Measurements from ENCODE around the gene SYNJ2. TPM values are rescaled to one million over a fixed set of nuclear protein-coding genes. Genes with fewer than 3 reads are reported as not detected.

SYNJ2 gene
- total RNA-seq, 1 experiment from 2014 or later = 70.0 TPM

DNA sequence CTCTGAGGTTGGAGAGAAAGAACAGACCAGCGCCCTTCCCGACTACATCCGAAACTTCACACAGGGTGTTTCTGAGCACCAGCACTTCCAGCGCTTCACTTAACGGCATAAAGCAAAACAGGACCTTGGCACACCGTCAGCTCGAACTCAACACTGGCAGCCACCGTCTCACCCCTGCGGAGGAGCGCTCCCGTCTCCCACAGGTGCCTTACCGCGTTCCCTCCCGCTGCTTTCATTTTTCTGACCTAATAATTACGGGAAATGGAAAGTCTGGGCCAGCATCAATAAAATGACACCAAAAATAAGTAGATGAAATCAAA, 37.7 kb upstream of the SYNJ2 start:
- intact Hi-C loops (cut with micrococcal nuclease; ENCODE audit: unreplicated experiment) = no loop called here
- Histone ChIP-seq H3K9me3 (ENCODE audit: control insufficient read depth, insufficient read depth, low read depth, low read length) (no peaks in the 10 kb centered on the region), H3K27ac (ENCODE audit: low read length) (no peak overlapping the region), H3K4me3 (ENCODE audit: low read depth in 2 of 2, low read length in 2 of 2) (no peak overlapping the region), H3K4me1 (ENCODE audit: control insufficient read depth, insufficient read depth, low read length) (no peaks in the 10 kb centered on the region), H3K27me3 (ENCODE audit: control insufficient read depth, insufficient read depth, low read length) (no peaks in the 10 kb centered on the region), H3K36me3 (ENCODE audit: control insufficient read depth, insufficient read depth, low read length) (peaks cover 19% of the 10 kb centered on the region)
- no peak for DNase-seq (ENCODE audit: low read depth, low spot score)
- ChIA-PET CTCF (no interaction called here), POLR2A (no interaction called here)
- TF ChIP-seq TCF7L2 (IDR thresholded peaks at IDR 0.05; ENCODE audit: low read depth, low read length) = no peak
- TF ChIP-seq POLR2AphosphoS5 (IDR thresholded peaks at IDR 0.05; ENCODE audit: low read depth, low read length) = no peak
- TF ChIP-seq, protein P1, sequence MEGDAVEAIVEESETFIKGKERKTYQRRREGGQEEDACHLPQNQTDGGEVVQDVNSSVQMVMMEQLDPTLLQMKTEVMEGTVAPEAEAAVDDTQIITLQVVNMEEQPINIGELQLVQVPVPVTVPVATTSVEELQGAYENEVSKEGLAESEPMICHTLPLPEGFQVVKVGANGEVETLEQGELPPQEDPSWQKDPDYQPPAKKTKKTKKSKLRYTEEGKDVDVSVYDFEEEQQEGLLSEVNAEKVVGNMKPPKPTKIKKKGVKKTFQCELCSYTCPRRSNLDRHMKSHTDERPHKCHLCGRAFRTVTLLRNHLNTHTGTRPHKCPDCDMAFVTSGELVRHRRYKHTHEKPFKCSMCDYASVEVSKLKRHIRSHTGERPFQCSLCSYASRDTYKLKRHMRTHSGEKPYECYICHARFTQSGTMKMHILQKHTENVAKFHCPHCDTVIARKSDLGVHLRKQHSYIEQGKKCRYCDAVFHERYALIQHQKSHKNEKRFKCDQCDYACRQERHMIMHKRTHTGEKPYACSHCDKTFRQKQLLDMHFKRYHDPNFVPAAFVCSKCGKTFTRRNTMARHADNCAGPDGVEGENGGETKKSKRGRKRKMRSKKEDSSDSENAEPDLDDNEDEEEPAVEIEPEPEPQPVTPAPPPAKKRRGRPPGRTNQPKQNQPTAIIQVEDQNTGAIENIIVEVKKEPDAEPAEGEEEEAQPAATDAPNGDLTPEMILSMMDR (IDR thresholded peaks at IDR 0.05) = no peak
- no peak for TF ChIP-seq SIN3A (IDR thresholded peaks at IDR 0.05; ENCODE audit: borderline replicate concordance, insufficient read depth, low read depth, low read length)
- TF ChIP-seq, protein P2, sequence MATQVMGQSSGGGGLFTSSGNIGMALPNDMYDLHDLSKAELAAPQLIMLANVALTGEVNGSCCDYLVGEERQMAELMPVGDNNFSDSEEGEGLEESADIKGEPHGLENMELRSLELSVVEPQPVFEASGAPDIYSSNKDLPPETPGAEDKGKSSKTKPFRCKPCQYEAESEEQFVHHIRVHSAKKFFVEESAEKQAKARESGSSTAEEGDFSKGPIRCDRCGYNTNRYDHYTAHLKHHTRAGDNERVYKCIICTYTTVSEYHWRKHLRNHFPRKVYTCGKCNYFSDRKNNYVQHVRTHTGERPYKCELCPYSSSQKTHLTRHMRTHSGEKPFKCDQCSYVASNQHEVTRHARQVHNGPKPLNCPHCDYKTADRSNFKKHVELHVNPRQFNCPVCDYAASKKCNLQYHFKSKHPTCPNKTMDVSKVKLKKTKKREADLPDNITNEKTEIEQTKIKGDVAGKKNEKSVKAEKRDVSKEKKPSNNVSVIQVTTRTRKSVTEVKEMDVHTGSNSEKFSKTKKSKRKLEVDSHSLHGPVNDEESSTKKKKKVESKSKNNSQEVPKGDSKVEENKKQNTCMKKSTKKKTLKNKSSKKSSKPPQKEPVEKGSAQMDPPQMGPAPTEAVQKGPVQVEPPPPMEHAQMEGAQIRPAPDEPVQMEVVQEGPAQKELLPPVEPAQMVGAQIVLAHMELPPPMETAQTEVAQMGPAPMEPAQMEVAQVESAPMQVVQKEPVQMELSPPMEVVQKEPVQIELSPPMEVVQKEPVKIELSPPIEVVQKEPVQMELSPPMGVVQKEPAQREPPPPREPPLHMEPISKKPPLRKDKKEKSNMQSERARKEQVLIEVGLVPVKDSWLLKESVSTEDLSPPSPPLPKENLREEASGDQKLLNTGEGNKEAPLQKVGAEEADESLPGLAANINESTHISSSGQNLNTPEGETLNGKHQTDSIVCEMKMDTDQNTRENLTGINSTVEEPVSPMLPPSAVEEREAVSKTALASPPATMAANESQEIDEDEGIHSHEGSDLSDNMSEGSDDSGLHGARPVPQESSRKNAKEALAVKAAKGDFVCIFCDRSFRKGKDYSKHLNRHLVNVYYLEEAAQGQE (IDR thresholded peaks at IDR 0.05; ENCODE audit: insufficient read depth in 1 of 2, low read depth in 2 of 2, low read length in 1 of 2) = no peak
- no TSS peak for BruUV-seq (replicated peaks)
- ATAC-seq = no peak
- in situ Hi-C loops (cut with HindIII; ENCODE audit: low pct_unique_long_range_greater_than_20kb, low sequenced_read_pairs) = no loop called here

DNA sequence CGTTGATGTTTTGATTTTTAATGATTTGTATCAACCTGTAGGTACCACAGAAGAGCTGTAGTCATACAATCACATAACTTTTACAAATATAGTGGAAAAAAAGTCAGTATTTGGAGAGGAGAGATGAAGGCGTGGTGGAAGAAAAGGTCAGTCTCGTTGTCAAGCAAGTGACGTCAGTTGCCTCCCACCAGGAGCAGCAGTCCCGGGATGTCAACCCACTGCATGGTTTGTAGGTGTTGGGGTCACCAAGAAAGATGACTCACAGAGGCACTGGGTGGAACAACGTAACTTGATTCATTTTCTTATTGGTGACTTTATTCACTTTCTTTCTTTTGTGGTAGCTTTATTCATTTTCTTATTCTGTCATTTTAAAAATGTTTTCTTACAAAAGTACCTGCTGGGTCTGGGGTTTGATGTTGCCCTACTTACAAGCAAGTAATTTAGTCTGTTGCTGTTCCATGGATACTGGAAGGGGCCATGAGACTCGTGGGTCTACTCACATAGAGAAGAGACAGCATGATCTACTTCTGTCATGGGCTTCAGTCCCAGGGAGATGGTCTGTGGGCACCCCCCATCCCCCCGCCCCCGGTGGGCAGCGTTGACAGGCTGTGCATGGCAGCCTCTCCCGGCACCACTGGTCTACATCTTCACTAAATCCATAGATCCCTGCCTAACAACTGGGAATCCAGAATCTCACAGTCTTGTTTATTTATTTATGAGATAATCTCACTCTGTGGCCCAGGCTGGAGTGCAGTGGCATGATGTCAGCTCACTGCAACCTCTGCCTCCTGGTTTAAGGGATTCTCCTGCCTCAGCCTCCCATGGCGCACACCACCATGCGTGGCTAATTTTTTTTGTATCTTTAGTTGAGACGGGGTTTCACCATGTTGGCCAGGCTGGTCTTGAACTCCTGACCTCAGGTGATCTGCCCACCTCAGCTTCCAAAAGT, 36.4 kb upstream of the SYNJ2 start:
- Histone ChIP-seq H3K36me3 (ENCODE audit: control insufficient read depth, insufficient read depth, low read length) (peaks cover 19% of the 10 kb centered on the region), H3K9me3 (ENCODE audit: control insufficient read depth, insufficient read depth, low read depth, low read length) (no peaks in the 10 kb centered on the region), H3K27me3 (ENCODE audit: control insufficient read depth, insufficient read depth, low read length) (no peaks in the 10 kb centered on the region), H3K27ac (ENCODE audit: low read length) (no peak overlapping the region), H3K4me3 (ENCODE audit: low read depth in 2 of 2, low read length in 2 of 2) (no peak overlapping the region), H3K4me1 (ENCODE audit: control insufficient read depth, insufficient read depth, low read length) (no peaks in the 10 kb centered on the region)
- ChIA-PET POLR2A (interaction anchor here (0.7 kb wide), 1 partner anchor 37 kb away, joined by 3 read pairs; the partner anchor contains the start of gene SYNJ2), CTCF (no interaction called here)
- DNase-seq (ENCODE audit: low read depth, low spot score) = no peak
- ATAC-seq = no peak
- BruUV-seq (replicated peaks) = no TSS peak
- intact Hi-C loops (cut with micrococcal nuclease; ENCODE audit: unreplicated experiment) = no loop called here
- in situ Hi-C loops (cut with HindIII; ENCODE audit: low pct_unique_long_range_greater_than_20kb, low sequenced_read_pairs) = no loop called here
- TF ChIP-seq TCF7L2 (IDR thresholded peaks at IDR 0.05; ENCODE audit: low read depth, low read length) (no peak), POLR2AphosphoS5 (IDR thresholded peaks at IDR 0.05; ENCODE audit: low read depth, low read length) (no peak), SIN3A (IDR thresholded peaks at IDR 0.05; ENCODE audit: borderline replicate concordance, insufficient read depth, low read depth, low read length) (no peak)
- TF ChIP-seq, protein P1 (IDR thresholded peaks at IDR 0.05) = no peak
- TF ChIP-seq, protein P2 (IDR thresholded peaks at IDR 0.05; ENCODE audit: insufficient read depth in 1 of 2, low read depth in 2 of 2, low read length in 1 of 2) = no peak
